HEK293 (cell line): ENCODE results near the gene PRDX2.

Experiments used
- BCL11A ChIP-seq: fragments of 450-650 bp; formaldehyde crosslinking; IDR thresholded peaks from 2 replicates; pipeline ENCODE4 v1.5.1; 2016; ENCODE audit warnings: low read depth, missing biosample characterization, missing genetic modification characterization
- KLF1 ChIP-seq: fragments of 450-650 bp; formaldehyde crosslinking; IDR thresholded peaks from 2 replicates; pipeline ENCODE4 v1.5.1; 2016; ENCODE audit warnings: missing biosample characterization, missing genetic modification characterization
- KLF16 ChIP-seq: fragments of 450-650 bp; formaldehyde crosslinking; IDR thresholded peaks from 2 replicates; pipeline ENCODE4 v1.5.1; 2017; ENCODE audit warnings: missing biosample characterization, missing genetic modification characterization
- ZBTB48 ChIP-seq: fragments of 450-650 bp; formaldehyde crosslinking; IDR thresholded peaks from 2 replicates; pipeline ENCODE4 v1.5.1; 2016; ENCODE audit warnings: missing biosample characterization, missing genetic modification characterization
- ZFP69B ChIP-seq: fragments of 450-650 bp; formaldehyde crosslinking; IDR thresholded peaks from 2 replicates; pipeline ENCODE4 v1.5.1; 2016; ENCODE audit warnings: missing biosample characterization, missing genetic modification characterization
- ZNF112 ChIP-seq: fragments of 450-650 bp; formaldehyde crosslinking; IDR thresholded peaks from 2 replicates; pipeline ENCODE4 v1.5.0; 2017; ENCODE audit warnings: missing biosample characterization, missing genetic modification characterization
- ZNF223 ChIP-seq: fragments of 450-650 bp; formaldehyde crosslinking; IDR thresholded peaks from 2 replicates; pipeline ENCODE4 v1.5.1; 2016; ENCODE audit warnings: missing biosample characterization, missing genetic modification characterization
- ZNF366 ChIP-seq: fragments of 450-650 bp; formaldehyde crosslinking; conservative IDR thresholded peaks from 2 replicates; pipeline ENCODE4 v1.5.1; 2016; ENCODE audit warnings: missing biosample characterization, missing genetic modification characterization
- ZNF37A ChIP-seq: fragments of 450-650 bp; IDR thresholded peaks from 2 replicates; pipeline ENCODE4 v1.5.1; 2018; ENCODE audit warnings: missing biosample characterization, missing genetic modification characterization
- ZNF473 ChIP-seq: fragments of 450-650 bp; formaldehyde crosslinking; IDR thresholded peaks from 2 replicates; pipeline ENCODE4 v1.5.1; 2017; ENCODE audit warnings: missing biosample characterization, missing genetic modification characterization
- ZNF48 ChIP-seq: fragments of 450-650 bp; formaldehyde crosslinking; IDR thresholded peaks from 2 replicates; pipeline ENCODE4 v1.5.1; 2016; ENCODE audit warnings: missing biosample characterization, missing genetic modification characterization
- ZNF501 ChIP-seq: fragments of 450-650 bp; formaldehyde crosslinking; IDR thresholded peaks from 2 replicates; pipeline ENCODE4 v1.5.1; 2016; ENCODE audit warnings: missing biosample characterization, missing genetic modification characterization
- ZNF776 ChIP-seq: fragments of 450-650 bp; formaldehyde crosslinking; IDR thresholded peaks from 2 replicates; pipeline ENCODE4 v1.5.0; 2017; ENCODE audit warnings: missing biosample characterization, missing genetic modification characterization, borderline replicate concordance
- ZSCAN23 ChIP-seq: fragments of 450-650 bp; formaldehyde crosslinking; IDR thresholded peaks from 2 replicates; pipeline ENCODE4 v1.5.1; 2016; ENCODE audit warnings: missing biosample characterization, missing genetic modification characterization
- TF ChIP-seq, protein P1 (sequence below): fragments of 450-650 bp; formaldehyde crosslinking; IDR thresholded peaks from 2 replicates; pipeline ENCODE4 v1.5.1; 2017; ENCODE audit warnings: missing biosample characterization, mild to moderate bottlenecking, missing genetic modification characterization, moderate library complexity
- TF ChIP-seq, protein P2 (sequence below): fragments of 450-650 bp; formaldehyde crosslinking; optimal IDR thresholded peaks from 2 replicates; pipeline ENCODE3; 2016; ENCODE audit warnings: missing biosample characterization, mild to moderate bottlenecking, missing genetic modification characterization
- TF ChIP-seq, protein P3 (sequence below): fragments of 450-650 bp; formaldehyde crosslinking; IDR thresholded peaks from 2 replicates; pipeline ENCODE4 v1.5.1; 2017; ENCODE audit warnings: missing biosample characterization, missing genetic modification characterization
- TF ChIP-seq, protein P4 (sequence below): fragments of 450-650 bp; formaldehyde crosslinking; IDR thresholded peaks from 2 replicates; pipeline ENCODE4 v1.5.1; 2017; ENCODE audit warnings: missing biosample characterization, missing genetic modification characterization
- TF ChIP-seq, protein P5 (sequence below): fragments of 450-650 bp; formaldehyde crosslinking; IDR thresholded peaks from 2 replicates; pipeline ENCODE4 v1.5.1; 2016; ENCODE audit warnings: missing biosample characterization, missing genetic modification characterization
- TF ChIP-seq, protein P6 (sequence below): fragments of 450-650 bp; formaldehyde crosslinking; IDR thresholded peaks from 2 replicates; pipeline ENCODE4 v1.5.1; 2016; ENCODE audit warnings: missing biosample characterization, missing genetic modification characterization
- TF ChIP-seq, protein P7 (sequence below): fragments of 450-650 bp; formaldehyde crosslinking; IDR thresholded peaks from 2 replicates; pipeline ENCODE4; 2016; ENCODE audit warnings: missing biosample characterization, missing genetic modification characterization

Gene PRDX2

DNA sequence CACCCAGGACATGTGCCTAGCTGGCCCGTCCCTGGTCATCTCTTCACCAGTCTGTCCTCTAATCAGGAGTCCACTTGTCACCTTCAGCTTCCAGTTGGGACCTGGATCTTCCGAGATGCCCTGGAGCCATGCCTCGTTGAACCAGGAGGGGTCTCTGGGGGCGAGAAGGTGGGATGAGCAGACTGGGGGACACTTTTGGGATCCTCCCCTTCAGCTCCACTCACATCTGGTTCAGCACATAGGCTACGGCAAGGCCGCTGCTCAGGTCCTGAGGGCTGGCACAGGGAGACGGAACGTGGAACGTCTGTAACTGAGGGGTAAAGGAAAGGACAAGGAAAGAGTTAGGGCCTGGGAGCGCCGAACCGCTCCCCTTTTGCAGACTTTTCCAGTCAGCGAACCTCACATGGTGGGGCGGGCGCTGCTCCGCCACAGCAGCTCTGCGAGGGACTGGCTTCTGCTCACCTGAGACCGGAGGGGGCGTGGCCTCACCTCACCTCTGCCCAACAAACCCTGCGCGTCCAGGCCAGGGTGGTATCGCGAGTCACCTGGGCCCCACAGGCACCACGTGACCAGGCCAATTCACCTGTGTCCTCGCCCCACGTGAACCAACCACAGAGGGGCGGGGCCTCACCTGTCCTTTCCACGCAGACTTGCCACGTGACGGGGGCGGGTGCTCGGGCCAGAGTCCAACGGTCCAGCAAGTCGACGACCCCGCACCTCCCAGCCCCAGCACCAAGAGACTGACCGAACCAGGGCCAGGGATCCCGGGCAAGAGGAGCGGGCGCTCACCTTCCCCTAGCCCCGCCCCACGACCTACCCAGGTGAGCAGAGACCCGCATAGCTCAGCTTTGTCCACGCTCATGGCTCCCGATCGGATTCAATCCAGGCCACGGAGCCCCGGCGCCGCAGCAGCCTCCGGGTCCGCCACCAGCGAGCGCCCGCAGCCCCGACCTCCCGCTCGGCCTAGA is 26.7 kb downstream of the PRDX2 start, which contains the start of gene HOOK2 (continued):
- TF ChIP-seq, protein P1, sequence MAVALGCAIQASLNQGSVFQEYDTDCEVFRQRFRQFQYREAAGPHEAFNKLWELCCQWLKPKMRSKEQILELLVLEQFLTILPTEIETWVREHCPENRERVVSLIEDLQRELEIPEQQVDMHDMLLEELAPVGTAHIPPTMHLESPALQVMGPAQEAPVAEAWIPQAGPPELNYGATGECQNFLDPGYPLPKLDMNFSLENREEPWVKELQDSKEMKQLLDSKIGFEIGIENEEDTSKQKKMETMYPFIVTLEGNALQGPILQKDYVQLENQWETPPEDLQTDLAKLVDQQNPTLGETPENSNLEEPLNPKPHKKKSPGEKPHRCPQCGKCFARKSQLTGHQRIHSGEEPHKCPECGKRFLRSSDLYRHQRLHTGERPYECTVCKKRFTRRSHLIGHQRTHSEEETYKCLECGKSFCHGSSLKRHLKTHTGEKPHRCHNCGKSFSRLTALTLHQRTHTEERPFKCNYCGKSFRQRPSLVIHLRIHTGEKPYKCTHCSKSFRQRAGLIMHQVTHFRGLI = no peak
- TF ChIP-seq, protein P2, sequence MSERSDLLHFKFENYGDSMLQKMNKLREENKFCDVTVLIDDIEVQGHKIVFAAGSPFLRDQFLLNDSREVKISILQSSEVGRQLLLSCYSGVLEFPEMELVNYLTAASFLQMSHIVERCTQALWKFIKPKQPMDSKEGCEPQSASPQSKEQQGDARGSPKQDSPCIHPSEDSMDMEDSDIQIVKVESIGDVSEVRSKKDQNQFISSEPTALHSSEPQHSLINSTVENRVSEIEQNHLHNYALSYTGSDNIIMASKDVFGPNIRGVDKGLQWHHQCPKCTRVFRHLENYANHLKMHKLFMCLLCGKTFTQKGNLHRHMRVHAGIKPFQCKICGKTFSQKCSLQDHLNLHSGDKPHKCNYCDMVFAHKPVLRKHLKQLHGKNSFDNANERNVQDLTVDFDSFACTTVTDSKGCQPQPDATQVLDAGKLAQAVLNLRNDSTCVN = peak; percentile 42
- TF ChIP-seq ZBTB48 (tag by site-specific recombination) = no peak
- no peak for TF ChIP-seq ZNF48 (tag by site-specific recombination)
- peak; percentile 18; the same call in 1 of the 2 replicates for TF ChIP-seq KLF16 (tag by site-specific recombination)
- no peak for TF ChIP-seq ZNF37A (tag by site-specific recombination)
- no peak; the same call in 1 of the 2 replicates for TF ChIP-seq KLF1 (tag by site-specific recombination)
- peak; percentile 83 for TF ChIP-seq ZFP69B (tag by site-specific recombination)
- TF ChIP-seq, protein P3, sequence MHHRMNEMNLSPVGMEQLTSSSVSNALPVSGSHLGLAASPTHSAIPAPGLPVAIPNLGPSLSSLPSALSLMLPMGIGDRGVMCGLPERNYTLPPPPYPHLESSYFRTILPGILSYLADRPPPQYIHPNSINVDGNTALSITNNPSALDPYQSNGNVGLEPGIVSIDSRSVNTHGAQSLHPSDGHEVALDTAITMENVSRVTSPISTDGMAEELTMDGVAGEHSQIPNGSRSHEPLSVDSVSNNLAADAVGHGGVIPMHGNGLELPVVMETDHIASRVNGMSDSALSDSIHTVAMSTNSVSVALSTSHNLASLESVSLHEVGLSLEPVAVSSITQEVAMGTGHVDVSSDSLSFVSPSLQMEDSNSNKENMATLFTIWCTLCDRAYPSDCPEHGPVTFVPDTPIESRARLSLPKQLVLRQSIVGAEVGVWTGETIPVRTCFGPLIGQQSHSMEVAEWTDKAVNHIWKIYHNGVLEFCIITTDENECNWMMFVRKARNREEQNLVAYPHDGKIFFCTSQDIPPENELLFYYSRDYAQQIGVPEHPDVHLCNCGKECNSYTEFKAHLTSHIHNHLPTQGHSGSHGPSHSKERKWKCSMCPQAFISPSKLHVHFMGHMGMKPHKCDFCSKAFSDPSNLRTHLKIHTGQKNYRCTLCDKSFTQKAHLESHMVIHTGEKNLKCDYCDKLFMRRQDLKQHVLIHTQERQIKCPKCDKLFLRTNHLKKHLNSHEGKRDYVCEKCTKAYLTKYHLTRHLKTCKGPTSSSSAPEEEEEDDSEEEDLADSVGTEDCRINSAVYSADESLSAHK = no peak
- TF ChIP-seq, protein P4, sequence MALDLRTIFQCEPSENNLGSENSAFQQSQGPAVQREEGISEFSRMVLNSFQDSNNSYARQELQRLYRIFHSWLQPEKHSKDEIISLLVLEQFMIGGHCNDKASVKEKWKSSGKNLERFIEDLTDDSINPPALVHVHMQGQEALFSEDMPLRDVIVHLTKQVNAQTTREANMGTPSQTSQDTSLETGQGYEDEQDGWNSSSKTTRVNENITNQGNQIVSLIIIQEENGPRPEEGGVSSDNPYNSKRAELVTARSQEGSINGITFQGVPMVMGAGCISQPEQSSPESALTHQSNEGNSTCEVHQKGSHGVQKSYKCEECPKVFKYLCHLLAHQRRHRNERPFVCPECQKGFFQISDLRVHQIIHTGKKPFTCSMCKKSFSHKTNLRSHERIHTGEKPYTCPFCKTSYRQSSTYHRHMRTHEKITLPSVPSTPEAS (tag by site-specific recombination) = no peak
- no peak for TF ChIP-seq ZNF223 (tag by site-specific recombination)
- no peak for TF ChIP-seq ZNF112
- TF ChIP-seq ZNF776 (tag by site-specific recombination) = no peak
- TF ChIP-seq ZNF473 = no peak
- TF ChIP-seq ZSCAN23 (tag by site-specific recombination) = no peak
- TF ChIP-seq BCL11A (tag by site-specific recombination) = no peak
- TF ChIP-seq, protein P5, sequence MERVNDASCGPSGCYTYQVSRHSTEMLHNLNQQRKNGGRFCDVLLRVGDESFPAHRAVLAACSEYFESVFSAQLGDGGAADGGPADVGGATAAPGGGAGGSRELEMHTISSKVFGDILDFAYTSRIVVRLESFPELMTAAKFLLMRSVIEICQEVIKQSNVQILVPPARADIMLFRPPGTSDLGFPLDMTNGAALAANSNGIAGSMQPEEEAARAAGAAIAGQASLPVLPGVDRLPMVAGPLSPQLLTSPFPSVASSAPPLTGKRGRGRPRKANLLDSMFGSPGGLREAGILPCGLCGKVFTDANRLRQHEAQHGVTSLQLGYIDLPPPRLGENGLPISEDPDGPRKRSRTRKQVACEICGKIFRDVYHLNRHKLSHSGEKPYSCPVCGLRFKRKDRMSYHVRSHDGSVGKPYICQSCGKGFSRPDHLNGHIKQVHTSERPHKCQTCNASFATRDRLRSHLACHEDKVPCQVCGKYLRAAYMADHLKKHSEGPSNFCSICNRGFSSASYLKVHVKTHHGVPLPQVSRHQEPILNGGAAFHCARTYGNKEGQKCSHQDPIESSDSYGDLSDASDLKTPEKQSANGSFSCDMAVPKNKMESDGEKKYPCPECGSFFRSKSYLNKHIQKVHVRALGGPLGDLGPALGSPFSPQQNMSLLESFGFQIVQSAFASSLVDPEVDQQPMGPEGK (tag by site-specific recombination) = no peak
- TF ChIP-seq, protein P6, sequence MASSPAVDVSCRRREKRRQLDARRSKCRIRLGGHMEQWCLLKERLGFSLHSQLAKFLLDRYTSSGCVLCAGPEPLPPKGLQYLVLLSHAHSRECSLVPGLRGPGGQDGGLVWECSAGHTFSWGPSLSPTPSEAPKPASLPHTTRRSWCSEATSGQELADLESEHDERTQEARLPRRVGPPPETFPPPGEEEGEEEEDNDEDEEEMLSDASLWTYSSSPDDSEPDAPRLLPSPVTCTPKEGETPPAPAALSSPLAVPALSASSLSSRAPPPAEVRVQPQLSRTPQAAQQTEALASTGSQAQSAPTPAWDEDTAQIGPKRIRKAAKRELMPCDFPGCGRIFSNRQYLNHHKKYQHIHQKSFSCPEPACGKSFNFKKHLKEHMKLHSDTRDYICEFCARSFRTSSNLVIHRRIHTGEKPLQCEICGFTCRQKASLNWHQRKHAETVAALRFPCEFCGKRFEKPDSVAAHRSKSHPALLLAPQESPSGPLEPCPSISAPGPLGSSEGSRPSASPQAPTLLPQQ = no peak; the same call in 1 of the 2 replicates
- TF ChIP-seq, protein P7, sequence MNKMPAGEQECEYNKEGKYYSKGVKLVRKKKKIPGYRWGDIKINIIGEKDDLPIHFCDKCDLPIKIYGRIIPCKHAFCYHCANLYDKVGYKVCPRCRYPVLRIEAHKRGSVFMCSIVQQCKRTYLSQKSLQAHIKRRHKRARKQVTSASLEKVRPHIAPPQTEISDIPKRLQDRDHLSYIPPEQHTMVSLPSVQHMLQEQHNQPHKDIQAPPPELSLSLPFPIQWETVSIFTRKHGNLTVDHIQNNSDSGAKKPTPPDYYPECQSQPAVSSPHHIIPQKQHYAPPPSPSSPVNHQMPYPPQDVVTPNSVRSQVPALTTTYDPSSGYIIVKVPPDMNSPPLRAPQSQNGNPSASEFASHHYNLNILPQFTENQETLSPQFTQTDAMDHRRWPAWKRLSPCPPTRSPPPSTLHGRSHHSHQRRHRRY (tag by site-specific recombination) = no peak
- no peak for TF ChIP-seq ZNF366
- TF ChIP-seq ZNF501 = peak; percentile 18; the same call in 1 of the 2 replicates
